Endothelial cell of umbilical vein (primary cell): Measurements from ENCODE around the gene MACROH2A1. TPM values are rescaled to one million over a fixed set of nuclear protein-coding genes. Genes with fewer than 3 reads are reported as not detected.

ENCODE experiments used
- BruUV-seq: library from RNA; stranded (reverse); fragments of 400-500 nt; replicated peaks from 2 replicates; lab custom pipeline; 2021; lab: Mats Ljungman, UMichigan
- CTCF ChIA-PET: fragments of 300-600, 350-600 bp; sonication (Branson Sonifier 250); formaldehyde crosslinking; loops from one replicate; lab custom pipeline; 2021; ENCODE audit warnings: antibody characterized with exemption, inconsistent platforms; lab: Charles Lee
- POLR2A ChIA-PET: fragments of 300-600, 350-600 bp; sonication (Branson Sonifier 250); formaldehyde crosslinking; loops from one replicate; lab custom pipeline; 2021; ENCODE audit warnings: antibody characterized with exemption, inconsistent platforms; lab: Charles Lee
- DNase-seq: peaks from one replicate; pipeline ENCODE4 v3.0.0-alpha.2; 2011; ENCODE audit warnings: low read depth, low spot score
- FAIRE-seq: peaks from 2 replicates; lab custom pipeline; 2011; peaks lifted over from hg19 to GRCh38; lab: Jason Lieb, UNC
- H2AFZ ChIP-seq: 2 replicates; pipeline ENCODE4 v1.6.0; 2012; ENCODE audit warnings: low read depth, low read length, control low read depth, inconsistent platforms
- H3K27ac ChIP-seq: 2 replicates; pipeline ENCODE4 v1.5.1; 2011; ENCODE audit warnings: low read depth, mild to moderate bottlenecking, control low read depth, low read length, moderate library complexity; ENCODE audit not compliant: insufficient read depth
- H3K27me3 ChIP-seq, 2 experiments: 2 replicates each; pipeline versions ENCODE4 v1.6.0 to v1.6.1; 2011; ENCODE audit warnings: low read length in 2 of 2, mixed read lengths in 1 of 2; ENCODE audit not compliant: control insufficient read depth in 2 of 2, insufficient read depth in 2 of 2
- H3K36me3 ChIP-seq, 2 experiments: 2 replicates in 1 of 2; 3 replicates in 1 of 2; pipeline ENCODE4 v1.5.1; 2011; ENCODE audit warnings: low read length in 2 of 2, mild to moderate bottlenecking in 1 of 2, moderate library complexity in 1 of 2; ENCODE audit not compliant: control insufficient read depth in 2 of 2, insufficient read depth in 2 of 2; ENCODE audit errors: extremely low read depth in 1 of 2
- H3K4me1 ChIP-seq: 3 replicates; pipeline ENCODE4 v1.5.1; 2011; ENCODE audit warnings: mild to moderate bottlenecking, low read length; ENCODE audit not compliant: control insufficient read depth, insufficient read depth; ENCODE audit errors: extremely low read depth
- H3K4me2 ChIP-seq: 2 replicates; pipeline ENCODE4 v1.6.1; 2011; ENCODE audit warnings: low read length, control low read depth, mixed read lengths; ENCODE audit not compliant: insufficient read depth
- H3K4me3 ChIP-seq, 3 experiments: fragments of 200-600 bp in 1 of 3; sonication (generic), shearing (Covaris generic) in 1 of 3; replicated peaks in 1 of 3; 2 replicates each; pipeline ENCODE4 v1.5.1; 2011 to 2016; ENCODE audit warnings: control low read depth in 3 of 3, low read length in 3 of 3, mild to moderate bottlenecking in 2 of 3, inconsistent platforms in 1 of 3, low read depth in 1 of 3, moderate library complexity in 1 of 3; ENCODE audit not compliant: insufficient read depth in 1 of 3
- H3K79me2 ChIP-seq: 2 replicates; pipeline ENCODE4 v1.6.0; 2012; ENCODE audit warnings: low read length, inconsistent platforms; ENCODE audit not compliant: control insufficient read depth, insufficient read depth
- H3K9ac ChIP-seq: replicated peaks from 2 replicates; pipeline ENCODE3; 2011; ENCODE audit warnings: low read length, control low read depth; ENCODE audit not compliant: insufficient read depth; ENCODE audit errors: extremely low read depth
- H3K9me1 ChIP-seq: replicated peaks from 3 replicates; pipeline ENCODE4 v1.6.0; 2011; ENCODE audit warnings: mild to moderate bottlenecking, low read length; ENCODE audit not compliant: control insufficient read depth, insufficient read depth; ENCODE audit errors: extremely low read depth
- H3K9me3 ChIP-seq: replicated peaks from 2 replicates; pipeline ENCODE4 v1.5.1; 2012; ENCODE audit warnings: low read length, inconsistent platforms; ENCODE audit not compliant: control insufficient read depth, insufficient read depth
- H4K20me1 ChIP-seq: replicated peaks from 2 replicates; pipeline ENCODE3; 2011; ENCODE audit warnings: mild to moderate bottlenecking, low read length; ENCODE audit not compliant: control insufficient read depth, insufficient read depth; ENCODE audit errors: extremely low read depth
- CTCF ChIP-seq, 2 donors: IDR thresholded peaks; 1 replicate in 1 of 2; 2 replicates in 1 of 2; pipeline ENCODE4 v1.5.1; 2011; ENCODE audit warnings: low read length in 2 of 2, mild to moderate bottlenecking in 2 of 2, moderate library complexity in 2 of 2, control low read depth in 1 of 2, inconsistent platforms in 1 of 2, low read depth in 1 of 2; ENCODE audit not compliant: insufficient read depth in 1 of 2; ENCODE audit errors: extremely low read depth in 1 of 2
- EZH2 ChIP-seq: IDR thresholded peaks from 2 replicates; pipeline ENCODE4 v1.6.1; 2012; ENCODE audit warnings: borderline replicate concordance, low read depth, mild to moderate bottlenecking, moderate library complexity, low read length, inconsistent platforms; ENCODE audit not compliant: severe bottlenecking
- FOS ChIP-seq: IDR thresholded peaks from 2 replicates; pipeline ENCODE4 v1.6.1; 2011; ENCODE audit warnings: mild to moderate bottlenecking, low read length, moderate library complexity, borderline replicate concordance; ENCODE audit not compliant: insufficient read depth
- GATA2 ChIP-seq: IDR thresholded peaks from 2 replicates; pipeline ENCODE4 v1.7.0; 2011; ENCODE audit warnings: low read depth, mild to moderate bottlenecking, moderate library complexity, mixed read lengths, low read length; ENCODE audit not compliant: insufficient read length, insufficient read depth
- JUN ChIP-seq: IDR thresholded peaks from 2 replicates; pipeline ENCODE4 v1.6.1; 2011; ENCODE audit warnings: borderline replicate concordance, low read depth; ENCODE audit not compliant: insufficient read length, insufficient read depth
- MAX ChIP-seq: IDR thresholded peaks from 2 replicates; pipeline ENCODE4 v1.6.1; 2011; ENCODE audit not compliant: insufficient read depth, insufficient read length
- MYC ChIP-seq: IDR thresholded peaks from one replicate; pipeline ENCODE4 v1.6.1; 2011; ENCODE audit warnings: mild to moderate bottlenecking, low read depth, low read length
- POLR2A ChIP-seq: IDR thresholded peaks from 2 replicates; pipeline ENCODE4 v1.6.1; 2012; ENCODE audit warnings: low read depth, mild to moderate bottlenecking, control low read depth, low read length
- POLR2AphosphoS5 ChIP-seq: IDR thresholded peaks from 2 replicates; pipeline ENCODE4 v1.6.1; 2012; ENCODE audit warnings: low read depth, mild to moderate bottlenecking, control low read depth, low read length, moderate library complexity; ENCODE audit not compliant: insufficient read depth
- dilution Hi-C: fragments of 300-500 bp; cut with MboI; formaldehyde crosslinking; loops from one replicate; pipeline ENCODE4 v1.15.0; 2019; ENCODE audit warnings: low sequenced_read_pairs; ENCODE audit not compliant: extremely low pct_ligation_motif_present
- intact Hi-C: fragments of 100-400 bp; cut with micrococcal nuclease; formaldehyde crosslinking; loops from one replicate; pipeline ENCODE4 v1.10.0; 2022
- polyA plus RNA-seq, 4 experiments: library from polyadenylated mRNA; depleted of rRNA in 3 of 4; stranded (reverse) in 3 of 4; unstranded in 1 of 4; fragments of >200 nt; gene quantifications; 2 replicates each; pipeline versions ENCODE4 v1.2.1 to v1.2.3, GENCODE V29; 2011 to 2012; ENCODE audit warnings: missing spikeins in 1 of 4
- total RNA-seq: library from RNA; stranded (reverse); gene quantifications from 2 replicates; pipeline ENCODE4 v1.2.3, GENCODE V29; 2021

MACROH2A1 gene
- total and polyA plus RNA-seq, 2 donors (not counting 3 experiments of a cell fraction or from before 2014, with no cell fraction given), result 89.3 to 147 TPM

DNA sequence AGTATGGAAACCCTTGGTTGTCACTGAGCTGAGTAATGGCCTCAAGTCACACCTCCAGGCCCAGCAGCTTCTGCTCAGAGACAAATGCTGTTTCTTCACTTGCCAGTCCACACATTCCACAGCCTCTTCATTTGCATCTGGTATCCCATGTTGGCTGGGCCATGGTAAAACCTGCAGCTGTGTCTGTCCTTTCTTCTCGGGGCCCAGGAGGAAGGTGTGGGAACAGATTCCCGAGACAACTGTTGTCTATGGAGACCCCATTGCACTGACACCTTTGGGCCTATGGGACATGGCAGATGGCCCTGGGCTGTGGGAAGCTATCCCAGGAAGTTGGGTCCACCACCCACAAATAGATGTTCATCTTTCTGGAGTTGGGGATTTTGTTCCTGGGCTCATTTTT, 85.1 kb downstream of the MACROH2A1 start:
- Histone ChIP-seq H3K27ac (no peak overlapping the region), H3K9me3 (no peaks in the 10 kb centered on the region), H3K4me3 (no peak overlapping the region), H3K9me1 (no peaks in the 10 kb centered on the region), H3K79me2 (no peaks in the 10 kb centered on the region), H3K4me1 (no peaks in the 10 kb centered on the region), H3K36me3 (no peaks in the 10 kb centered on the region), H2AFZ (no peak overlapping the region), H4K20me1 (no peaks in the 10 kb centered on the region), H3K9ac (no peak overlapping the region), H3K4me2 (no peak overlapping the region), H3K27me3 (peaks cover 5 to 11% of the 10 kb centered on the region in 2 experiments)
- intact Hi-C loops, result no loop called here
- no peak for FAIRE-seq
- dilution Hi-C loops, result no loop called here
- CTCF ChIA-PET, result interaction anchor here (1.2 kb wide), 1 partner anchor 12 kb away, joined by 3 read pairs; no protein-coding TSS in a partner anchor
- DNase-seq, result no peak
- TF ChIP-seq JUN (no peak), GATA2 (no peak)
- POLR2A ChIA-PET, result no interaction called here
- no TSS peak for BruUV-seq

DNA sequence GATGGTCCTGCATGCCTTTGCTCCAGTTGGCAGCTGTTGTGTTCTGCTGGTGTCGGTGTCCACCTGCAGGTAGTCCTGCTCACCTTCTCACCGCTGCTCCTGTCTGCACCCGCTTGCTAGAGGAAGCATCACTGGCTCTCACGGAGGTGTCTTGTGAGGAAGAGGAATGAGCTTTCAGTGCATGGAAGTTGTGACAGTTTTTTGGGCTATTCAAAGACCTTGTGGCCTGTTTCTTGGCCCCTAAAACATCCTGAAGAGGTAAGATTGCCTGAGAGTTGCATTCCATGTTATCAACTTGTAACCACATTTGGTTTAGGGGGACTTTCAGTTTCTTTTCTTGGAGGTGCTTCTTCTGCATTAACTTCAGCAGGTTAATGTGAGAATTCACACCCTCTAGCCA, 85.6 kb downstream of the MACROH2A1 start:
- no peak overlapping the region for H2AFZ ChIP-seq
- ChIA-PET CTCF (interaction anchor here (0.7 to 1.2 kb wide), 3 partner anchors 11 to 153 kb away, joined by 3 read pairs; no protein-coding TSS in a partner anchor), POLR2A (no interaction called here)
- intact Hi-C loops, result no loop called here
- DNase-seq (no peak), FAIRE-seq (no peak)
- no peak overlapping the region for H3K4me2 ChIP-seq
- H3K4me3 ChIP-seq, result no peak overlapping the region
- no peaks in the 10 kb centered on the region for H3K4me1 ChIP-seq
- peaks cover 5 to 11% of the 10 kb centered on the region in 2 experiments for H3K27me3 ChIP-seq
- no peak overlapping the region for H3K9ac ChIP-seq
- H3K9me1 ChIP-seq, result no peaks in the 10 kb centered on the region
- no peak overlapping the region for H3K27ac ChIP-seq
- H3K9me3 ChIP-seq, result no peaks in the 10 kb centered on the region
- TF ChIP-seq GATA2 (no peak), CTCF (IDR thresholded peaks at IDR 0.05; ENCODE audit: extremely low read depth in 1 of 2, insufficient read depth in 1 of 2, low read depth in 1 of 2, low read length in 2 of 2) (no peak), POLR2AphosphoS5 (no peak), EZH2 (no peak), JUN (no peak), MYC (no peak), MAX (no peak), FOS (no peak), POLR2A (no peak)
- H4K20me1 ChIP-seq, result no peaks in the 10 kb centered on the region
- BruUV-seq, result no TSS peak
- dilution Hi-C loops, result no loop called here
- H3K36me3 ChIP-seq, result no peaks in the 10 kb centered on the region
- no peaks in the 10 kb centered on the region for H3K79me2 ChIP-seq
